ENCODE measurements around the gene PFN1. TPM values are rescaled to one million over a fixed set of nuclear protein-coding genes. Genes with fewer than 3 reads are reported as not detected.
A peak's percentile ranks its signal among the peaks of the same experiment; 100 is the strongest.

The PFN1 gene
- total and polyA plus RNA-seq, 9 of the 15 experiments (the other 6 are each of a cell fraction or from before 2014, with no cell fraction given), result 60.5 to 1,479 (median 456) TPM

- TF ChIP-seq SMAD4 (CRISPR knock-in tag; conservative IDR thresholded peaks at IDR 0.05), result peak; percentile 66; the same call in 1 of the 2 replicates
- no peak for TF ChIP-seq ZNF239 (CRISPR knock-in tag; IDR thresholded peaks at IDR 0.05)
- TF ChIP-seq ZNF766 (CRISPR knock-in tag; conservative IDR thresholded peaks at IDR 0.05), result peak; percentile 57; the same call in 1 of the 2 replicates
- TF ChIP-seq, protein P1, sequence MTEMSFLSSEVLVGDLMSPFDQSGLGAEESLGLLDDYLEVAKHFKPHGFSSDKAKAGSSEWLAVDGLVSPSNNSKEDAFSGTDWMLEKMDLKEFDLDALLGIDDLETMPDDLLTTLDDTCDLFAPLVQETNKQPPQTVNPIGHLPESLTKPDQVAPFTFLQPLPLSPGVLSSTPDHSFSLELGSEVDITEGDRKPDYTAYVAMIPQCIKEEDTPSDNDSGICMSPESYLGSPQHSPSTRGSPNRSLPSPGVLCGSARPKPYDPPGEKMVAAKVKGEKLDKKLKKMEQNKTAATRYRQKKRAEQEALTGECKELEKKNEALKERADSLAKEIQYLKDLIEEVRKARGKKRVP (CRISPR knock-in tag; IDR thresholded peaks at IDR 0.05), result peak; percentile 92
- TF ChIP-seq ARID1B (IDR thresholded peaks at IDR 0.05), result peak; percentile 45; the same call in 1 of the 2 replicates
- TF ChIP-seq, protein P2, sequence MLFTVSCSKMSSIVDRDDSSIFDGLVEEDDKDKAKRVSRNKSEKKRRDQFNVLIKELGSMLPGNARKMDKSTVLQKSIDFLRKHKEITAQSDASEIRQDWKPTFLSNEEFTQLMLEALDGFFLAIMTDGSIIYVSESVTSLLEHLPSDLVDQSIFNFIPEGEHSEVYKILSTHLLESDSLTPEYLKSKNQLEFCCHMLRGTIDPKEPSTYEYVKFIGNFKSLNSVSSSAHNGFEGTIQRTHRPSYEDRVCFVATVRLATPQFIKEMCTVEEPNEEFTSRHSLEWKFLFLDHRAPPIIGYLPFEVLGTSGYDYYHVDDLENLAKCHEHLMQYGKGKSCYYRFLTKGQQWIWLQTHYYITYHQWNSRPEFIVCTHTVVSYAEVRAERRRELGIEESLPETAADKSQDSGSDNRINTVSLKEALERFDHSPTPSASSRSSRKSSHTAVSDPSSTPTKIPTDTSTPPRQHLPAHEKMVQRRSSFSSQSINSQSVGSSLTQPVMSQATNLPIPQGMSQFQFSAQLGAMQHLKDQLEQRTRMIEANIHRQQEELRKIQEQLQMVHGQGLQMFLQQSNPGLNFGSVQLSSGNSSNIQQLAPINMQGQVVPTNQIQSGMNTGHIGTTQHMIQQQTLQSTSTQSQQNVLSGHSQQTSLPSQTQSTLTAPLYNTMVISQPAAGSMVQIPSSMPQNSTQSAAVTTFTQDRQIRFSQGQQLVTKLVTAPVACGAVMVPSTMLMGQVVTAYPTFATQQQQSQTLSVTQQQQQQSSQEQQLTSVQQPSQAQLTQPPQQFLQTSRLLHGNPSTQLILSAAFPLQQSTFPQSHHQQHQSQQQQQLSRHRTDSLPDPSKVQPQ (CRISPR knock-in tag; IDR thresholded peaks at IDR 0.05; ENCODE audit: borderline replicate concordance), result no peak
- peak; percentile 42; the same call in 1 of the 2 replicates for TF ChIP-seq ATF7 (IDR thresholded peaks at IDR 0.05)
- TF ChIP-seq KDM5B (IDR thresholded peaks at IDR 0.05; ENCODE audit: insufficient replicate concordance, low read depth, low read length), result no peak
- TF ChIP-seq RBFOX2 (IDR thresholded peaks at IDR 0.05; ENCODE audit: low read depth, low read length), result peak; percentile 48
- peak; percentile 82; the same call in 1 of the 2 replicates for TF ChIP-seq JUN (IDR thresholded peaks at IDR 0.05; ENCODE audit: borderline replicate concordance, low read depth, low read length)
- TF ChIP-seq JUN (CRISPR knock-in tag; IDR thresholded peaks at IDR 0.05; ENCODE audit: borderline replicate concordance), result no peak
- peak; percentile 89 for TF ChIP-seq JUND (IDR thresholded peaks at IDR 0.05; ENCODE audit: borderline replicate concordance, low read depth, low read length)
- TF ChIP-seq JUND (tag; IDR thresholded peaks at IDR 0.05; ENCODE audit: borderline replicate concordance, low read depth, low read length), result peak; percentile 34; the same call in 1 of the 3 replicates
- no peak for TF ChIP-seq ZNF696 (CRISPR knock-in tag; conservative IDR thresholded peaks at IDR 0.05)
- TF ChIP-seq, protein P3, sequence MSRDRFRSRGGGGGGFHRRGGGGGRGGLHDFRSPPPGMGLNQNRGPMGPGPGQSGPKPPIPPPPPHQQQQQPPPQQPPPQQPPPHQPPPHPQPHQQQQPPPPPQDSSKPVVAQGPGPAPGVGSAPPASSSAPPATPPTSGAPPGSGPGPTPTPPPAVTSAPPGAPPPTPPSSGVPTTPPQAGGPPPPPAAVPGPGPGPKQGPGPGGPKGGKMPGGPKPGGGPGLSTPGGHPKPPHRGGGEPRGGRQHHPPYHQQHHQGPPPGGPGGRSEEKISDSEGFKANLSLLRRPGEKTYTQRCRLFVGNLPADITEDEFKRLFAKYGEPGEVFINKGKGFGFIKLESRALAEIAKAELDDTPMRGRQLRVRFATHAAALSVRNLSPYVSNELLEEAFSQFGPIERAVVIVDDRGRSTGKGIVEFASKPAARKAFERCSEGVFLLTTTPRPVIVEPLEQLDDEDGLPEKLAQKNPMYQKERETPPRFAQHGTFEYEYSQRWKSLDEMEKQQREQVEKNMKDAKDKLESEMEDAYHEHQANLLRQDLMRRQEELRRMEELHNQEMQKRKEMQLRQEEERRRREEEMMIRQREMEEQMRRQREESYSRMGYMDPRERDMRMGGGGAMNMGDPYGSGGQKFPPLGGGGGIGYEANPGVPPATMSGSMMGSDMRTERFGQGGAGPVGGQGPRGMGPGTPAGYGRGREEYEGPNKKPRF (IDR thresholded peaks at IDR 0.05; ENCODE audit: low read depth, low read length), result no peak
Measured at GRCh38 chr17:4969047-4969550, 20.8 kb upstream of the PFN1 start (continued).
